ENCODE results near the gene SH3PXD2B.

Gene SH3PXD2B

DNA sequence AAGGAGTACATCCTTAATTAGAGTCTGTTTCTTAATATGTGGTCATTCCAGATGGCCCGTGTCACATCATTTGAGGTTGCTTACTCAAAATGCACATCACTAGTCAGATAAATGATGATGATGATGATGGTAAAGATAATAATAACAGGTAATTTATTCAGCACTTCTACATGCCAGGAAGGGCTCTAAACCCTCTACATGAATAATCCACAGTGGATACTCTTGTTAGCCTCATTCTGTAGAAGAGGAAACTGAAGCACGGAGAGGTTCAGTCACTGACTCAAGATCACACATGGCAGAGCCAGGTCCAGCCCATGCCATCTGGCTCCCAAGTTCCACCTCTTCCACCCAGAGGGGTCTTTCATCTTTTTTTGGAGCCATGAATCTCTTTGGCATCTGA is 11.7 kb downstream of the SH3PXD2B start:
- FAIRE-seq (no peak), DNase-seq (ENCODE audit: insufficient read length, low spot score) (no peak)
- TF ChIP-seq POLR2A (IDR thresholded peaks at IDR 0.05; ENCODE audit: low read depth, low read length): no peak

DNA sequence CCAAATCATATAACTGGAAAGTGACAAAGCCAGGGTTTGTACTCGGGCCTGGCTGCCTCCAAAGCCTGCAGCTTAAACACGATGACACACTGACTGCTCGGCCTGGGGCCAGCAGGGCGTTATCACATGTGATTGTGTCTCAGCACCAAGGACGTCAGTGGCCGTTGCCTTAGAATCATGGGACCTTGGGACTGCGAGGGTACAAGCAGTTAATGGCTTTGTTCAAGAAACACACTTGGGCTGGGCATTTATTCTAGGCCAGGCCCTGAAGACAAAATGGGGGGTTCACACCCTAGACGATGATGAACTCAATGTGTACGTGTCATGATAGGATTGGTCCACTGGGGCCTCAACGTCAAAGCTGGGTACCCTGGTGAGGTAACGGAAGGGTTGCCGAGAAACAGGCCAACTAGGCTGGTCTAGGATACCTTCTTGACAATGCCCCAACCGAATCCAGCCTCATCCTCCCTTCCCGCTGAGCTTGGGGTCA is 13.0 kb downstream of the SH3PXD2B start:
- DNase-seq (ENCODE audit: insufficient read length, low spot score): no peak
- no peak for TF ChIP-seq POLR2A (IDR thresholded peaks at IDR 0.05; ENCODE audit: low read depth, low read length)
- FAIRE-seq: no peak

DNA sequence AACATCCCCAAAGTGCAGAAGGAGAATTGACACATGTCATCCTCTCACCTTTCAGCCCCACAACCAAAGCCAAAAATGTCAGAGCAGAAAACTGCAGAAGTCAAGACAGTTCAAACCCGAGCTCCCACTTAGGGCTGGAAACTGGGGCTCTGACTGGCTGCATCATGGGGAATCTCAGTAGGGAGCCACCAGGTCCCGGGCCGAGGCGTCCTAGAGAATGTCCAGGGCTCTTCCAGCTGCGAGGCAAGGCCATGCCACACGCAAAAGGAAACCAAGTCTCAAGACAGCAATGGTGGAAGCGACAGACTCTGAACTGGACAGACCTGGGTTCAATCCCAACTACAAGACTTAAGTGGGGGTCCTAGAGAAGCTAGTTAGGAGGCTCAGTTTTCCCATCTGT is 13.8 kb downstream of the SH3PXD2B start:
- no peak for FAIRE-seq
- TF ChIP-seq POLR2A (IDR thresholded peaks at IDR 0.05; ENCODE audit: low read depth, low read length): no peak
- DNase-seq (ENCODE audit: insufficient read length, low spot score): no peak

DNA sequence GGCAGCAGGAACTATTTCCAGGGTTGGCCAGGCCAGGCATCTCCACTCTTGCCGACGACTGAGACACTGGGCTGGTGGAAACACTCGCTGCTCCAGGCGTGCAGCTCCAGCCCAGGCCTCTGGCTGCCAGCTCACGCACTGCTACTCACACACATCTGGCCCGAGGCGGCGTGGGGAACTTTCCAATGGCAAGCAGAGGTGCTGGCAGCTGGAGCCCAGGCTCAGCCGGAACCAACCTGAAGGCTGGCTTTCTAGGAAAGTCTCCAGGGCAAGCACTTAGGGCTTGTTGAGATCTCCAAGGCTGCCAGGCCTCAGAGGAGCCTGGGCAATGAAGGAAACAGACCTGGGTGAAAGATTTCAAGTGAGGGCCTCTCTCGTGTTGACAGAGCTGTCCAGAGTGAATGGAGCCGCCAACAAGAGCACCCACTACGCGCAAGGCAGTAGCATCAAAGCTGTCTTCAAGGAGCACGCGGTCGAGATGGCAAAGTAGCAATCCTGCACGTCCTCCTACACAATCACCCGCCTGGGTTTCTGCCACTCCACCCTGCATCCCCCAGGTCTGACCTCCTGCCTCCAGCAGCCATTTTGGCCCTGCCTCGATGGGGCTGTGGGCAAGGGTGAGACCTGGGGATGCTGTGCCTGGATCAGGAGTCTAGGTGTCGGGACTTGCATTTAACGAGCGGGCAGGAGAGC is 14.4 kb downstream of the SH3PXD2B start:
- TF ChIP-seq POLR2A (IDR thresholded peaks at IDR 0.05; ENCODE audit: low read depth, low read length): no peak
- FAIRE-seq (no peak), DNase-seq (ENCODE audit: insufficient read length, low spot score) (no peak)

DNA sequence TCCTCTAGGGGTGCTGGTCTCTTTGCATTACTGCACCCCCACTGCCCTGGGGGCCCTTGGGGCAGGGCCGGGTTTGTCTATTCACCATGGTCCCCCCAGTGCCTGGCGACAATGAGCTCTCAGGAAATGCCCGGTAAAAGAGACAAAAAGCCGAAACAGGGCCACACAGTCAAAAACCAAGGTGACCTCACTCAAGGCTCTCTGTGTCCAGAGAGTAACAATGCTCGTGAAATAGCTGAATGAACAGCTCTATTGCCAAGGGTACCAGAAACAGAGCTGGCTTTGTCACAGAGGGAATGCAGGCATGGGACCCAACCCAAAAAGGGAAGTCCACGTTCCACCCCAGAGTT is 16.0 kb downstream of the SH3PXD2B start:
- FAIRE-seq: no peak
- DNase-seq (ENCODE audit: insufficient read length, low spot score): no peak
- no peak for TF ChIP-seq POLR2A (IDR thresholded peaks at IDR 0.05; ENCODE audit: low read depth, low read length)

DNA sequence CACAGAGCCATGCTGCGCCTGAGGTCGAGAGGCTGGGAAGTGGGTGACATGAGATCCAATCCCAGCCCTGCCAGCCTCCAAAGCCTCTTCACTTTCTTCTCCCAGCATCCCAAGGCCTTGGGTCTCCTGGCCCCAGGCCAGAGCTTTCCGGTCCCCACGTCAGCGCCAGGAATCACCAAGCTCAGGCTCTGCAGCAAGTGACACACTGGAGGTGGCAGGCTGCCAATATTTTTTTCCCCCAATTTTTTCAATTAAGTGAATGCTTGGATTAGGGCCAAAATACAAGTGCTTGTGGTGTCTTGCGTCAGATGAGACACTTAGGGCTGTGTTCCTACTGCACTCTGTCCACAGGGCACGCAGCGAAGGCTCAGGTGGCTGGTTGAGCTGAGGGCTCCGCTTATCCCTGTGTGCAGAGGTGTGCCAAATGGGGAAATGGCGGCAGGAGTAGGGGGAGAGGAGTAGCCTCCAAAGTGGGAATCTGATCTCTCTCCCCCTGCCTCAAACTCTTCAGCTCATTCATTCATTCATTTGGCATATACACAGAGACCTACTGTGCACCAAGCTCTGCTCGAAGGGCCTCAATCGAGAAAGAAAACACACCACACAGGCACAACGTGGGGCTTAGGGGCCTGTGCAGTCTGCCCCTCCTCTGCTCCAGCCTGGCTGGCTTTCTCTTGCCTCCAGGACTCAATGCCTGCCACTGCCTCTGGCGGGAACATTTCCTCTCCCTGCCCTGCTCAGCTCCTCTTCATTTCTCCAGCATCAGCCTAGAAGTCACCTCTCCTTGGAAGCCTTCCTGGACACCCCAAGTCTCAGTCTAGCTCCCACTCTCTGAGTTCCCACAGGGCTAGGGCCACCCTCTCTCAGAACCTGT is 16.6 kb downstream of the SH3PXD2B start:
- no peak for TF ChIP-seq POLR2A (IDR thresholded peaks at IDR 0.05; ENCODE audit: low read depth, low read length)
- DNase-seq (ENCODE audit: insufficient read length, low spot score): no peak
- no peak for FAIRE-seq

DNA sequence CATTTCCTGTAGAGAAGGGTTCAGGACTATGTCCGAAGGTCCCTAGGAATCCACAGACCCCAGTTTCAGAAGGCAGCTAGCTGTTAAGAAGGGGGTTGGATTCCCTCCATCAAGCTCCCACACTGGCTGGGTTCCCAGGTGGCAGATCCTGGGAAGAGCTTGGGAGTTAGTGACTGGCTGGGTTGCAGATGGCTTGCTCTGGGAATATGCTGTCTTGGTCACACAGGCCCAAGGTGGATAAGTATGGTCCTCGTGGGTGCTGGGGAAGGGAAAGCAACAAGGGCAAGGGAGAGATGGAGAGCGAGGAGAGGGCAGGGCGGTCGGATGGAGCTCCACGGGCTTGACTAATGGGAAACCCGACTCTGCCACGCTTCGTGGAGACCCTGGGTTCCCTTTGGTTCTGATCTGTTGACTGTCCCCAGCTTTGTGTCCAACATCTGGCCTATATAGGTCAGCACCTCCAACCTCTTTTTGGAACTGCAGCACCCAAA is 17.4 kb downstream of the SH3PXD2B start:
- TF ChIP-seq POLR2A (IDR thresholded peaks at IDR 0.05; ENCODE audit: low read depth, low read length): no peak
- no peak for DNase-seq (ENCODE audit: insufficient read length, low spot score)
- FAIRE-seq: no peak

DNA sequence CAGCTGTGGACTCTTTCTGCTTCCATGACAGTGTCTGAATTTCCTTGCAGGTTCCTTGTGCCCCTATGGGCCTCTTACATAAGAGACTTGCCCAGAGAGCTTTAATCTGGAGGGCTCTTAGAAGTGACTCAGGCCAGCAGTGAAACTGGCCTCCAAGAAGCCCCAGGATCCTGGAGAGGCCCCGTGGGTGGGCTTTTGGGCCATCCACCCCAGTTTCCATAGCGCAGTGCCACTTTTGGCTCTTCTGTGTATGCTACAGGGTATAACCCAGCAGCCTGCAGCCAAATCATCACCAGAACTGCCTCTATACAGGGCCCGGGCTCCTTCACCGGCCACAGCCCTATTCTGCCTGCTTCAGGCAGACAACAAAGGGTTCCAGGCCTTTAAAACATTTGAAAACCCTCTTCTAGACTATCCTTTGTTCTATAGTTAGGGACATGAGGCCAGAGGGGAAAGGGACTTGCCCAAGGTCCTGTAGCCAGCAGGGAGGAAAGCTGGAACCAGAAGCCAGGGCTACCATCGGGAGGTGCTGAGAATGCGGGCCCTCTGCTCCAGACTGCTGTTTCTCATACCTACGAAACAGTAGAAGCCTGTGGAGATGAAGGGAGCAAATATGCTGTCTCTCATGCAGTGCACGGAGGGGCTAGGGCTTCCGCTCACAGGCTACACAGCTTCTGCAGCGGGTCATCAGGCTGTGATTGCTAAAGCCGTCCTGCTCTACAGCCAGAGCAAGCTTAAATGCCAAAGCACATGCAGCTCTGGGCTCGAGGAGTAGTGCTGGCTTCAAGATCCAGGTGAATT is 18.0 kb downstream of the SH3PXD2B start:
- FAIRE-seq (no peak), DNase-seq (ENCODE audit: insufficient read length, low spot score) (no peak)
- TF ChIP-seq POLR2A (IDR thresholded peaks at IDR 0.05; ENCODE audit: low read depth, low read length): no peak

DNA sequence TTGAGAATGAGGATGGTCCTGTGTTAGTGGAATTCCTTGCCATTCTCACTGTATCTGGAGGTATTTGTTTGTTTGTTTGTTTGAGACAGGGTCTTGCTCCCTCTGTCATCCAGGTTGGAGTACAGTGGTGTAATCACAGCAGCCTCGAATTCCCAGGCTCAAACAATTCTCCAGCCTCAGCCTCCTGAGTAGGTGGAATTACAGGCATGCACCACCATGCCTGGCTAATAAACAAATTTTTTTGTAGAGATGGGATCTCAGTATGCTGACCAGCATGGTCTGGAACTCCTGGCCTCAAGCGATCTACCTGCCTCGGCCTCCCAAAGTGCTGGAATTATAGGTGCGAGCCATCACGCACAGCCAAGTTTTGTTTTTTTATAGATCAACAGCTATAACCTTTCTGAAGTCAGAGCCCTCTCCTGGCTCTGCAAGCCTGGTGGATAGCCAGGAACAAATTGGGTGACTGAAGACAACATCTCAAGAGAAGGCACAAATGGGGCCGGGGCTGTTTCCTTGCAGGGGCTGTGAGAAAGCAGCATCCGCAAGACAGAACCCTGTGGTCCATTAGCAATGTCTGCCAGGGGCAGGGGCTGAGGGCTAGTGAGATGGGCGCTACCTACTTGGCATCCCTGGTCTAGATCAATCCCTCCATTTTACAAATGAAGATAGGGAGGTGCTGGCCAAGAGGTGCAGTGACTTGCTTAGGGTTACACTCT is 18.8 kb downstream of the SH3PXD2B start:
- FAIRE-seq: no peak
- TF ChIP-seq POLR2A (IDR thresholded peaks at IDR 0.05; ENCODE audit: low read depth, low read length): no peak
- no peak for DNase-seq (ENCODE audit: insufficient read length, low spot score)

DNA sequence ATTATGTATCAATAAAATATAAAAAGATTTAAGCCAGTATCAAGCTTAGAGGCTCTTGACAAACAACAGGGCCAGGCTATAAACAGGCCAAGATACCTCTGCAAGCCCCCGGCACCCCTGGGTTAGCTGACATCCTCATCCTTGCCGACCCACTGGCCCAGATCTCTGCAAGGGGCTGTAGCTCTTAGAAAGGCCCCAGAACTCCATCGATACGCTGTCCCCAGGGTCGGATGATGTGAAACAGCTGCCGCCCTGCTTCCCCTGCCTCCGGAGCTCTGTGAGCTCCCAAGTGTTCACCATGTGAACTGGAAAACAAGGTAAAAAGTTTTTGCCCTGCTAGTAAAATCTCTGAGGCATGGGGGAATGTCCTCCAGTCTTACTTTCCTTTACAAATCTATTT is 20.1 kb downstream of the SH3PXD2B start:
- TF ChIP-seq POLR2A (IDR thresholded peaks at IDR 0.05; ENCODE audit: low read depth, low read length): no peak
- DNase-seq (ENCODE audit: insufficient read length, low spot score) (no peak), FAIRE-seq (no peak)

DNA sequence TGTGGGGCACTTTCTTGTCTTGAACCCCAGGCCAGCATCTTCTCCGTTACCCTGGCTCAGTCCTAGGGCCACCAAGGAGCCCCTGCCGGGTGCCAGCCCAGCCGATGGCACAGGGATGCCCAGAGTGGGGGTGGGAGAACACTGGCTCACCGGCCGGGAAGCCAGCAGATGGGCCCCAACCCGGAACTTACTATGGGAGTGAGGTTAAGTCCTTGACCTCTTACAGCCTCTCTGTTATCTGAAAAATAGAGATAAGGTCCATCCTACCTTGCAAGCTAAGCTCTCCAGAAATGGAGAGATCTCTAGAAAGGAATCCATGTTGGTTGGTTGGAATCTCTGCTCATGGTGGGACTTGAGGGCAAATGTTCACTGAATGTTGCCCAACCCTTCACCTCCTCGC is 20.8 kb downstream of the SH3PXD2B start:
- no peak for TF ChIP-seq POLR2A (IDR thresholded peaks at IDR 0.05; ENCODE audit: low read depth, low read length)
- FAIRE-seq (no peak), DNase-seq (ENCODE audit: insufficient read length, low spot score) (no peak)

DNA sequence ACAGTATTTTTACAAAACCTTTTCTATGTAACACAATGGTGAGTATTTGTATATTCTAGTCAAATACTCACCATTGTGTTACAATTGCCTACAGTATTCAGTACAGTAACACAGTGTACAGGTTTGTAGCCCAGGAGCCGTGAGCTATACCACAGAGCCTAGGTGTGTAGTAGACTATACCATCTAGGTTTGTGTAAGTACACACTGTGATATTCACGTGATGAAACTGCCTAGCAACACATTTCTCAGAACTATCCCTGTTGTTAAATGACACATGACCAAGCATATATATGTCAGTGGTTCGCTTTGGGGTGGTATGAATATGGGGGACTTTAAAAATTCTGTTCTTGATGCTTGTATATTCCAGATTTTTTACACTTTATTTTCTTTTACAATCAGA is 21.3 kb downstream of the SH3PXD2B start:
- no peak for FAIRE-seq
- no peak for DNase-seq (ENCODE audit: insufficient read length, low spot score)
- TF ChIP-seq POLR2A (IDR thresholded peaks at IDR 0.05; ENCODE audit: low read depth, low read length): no peak

DNA sequence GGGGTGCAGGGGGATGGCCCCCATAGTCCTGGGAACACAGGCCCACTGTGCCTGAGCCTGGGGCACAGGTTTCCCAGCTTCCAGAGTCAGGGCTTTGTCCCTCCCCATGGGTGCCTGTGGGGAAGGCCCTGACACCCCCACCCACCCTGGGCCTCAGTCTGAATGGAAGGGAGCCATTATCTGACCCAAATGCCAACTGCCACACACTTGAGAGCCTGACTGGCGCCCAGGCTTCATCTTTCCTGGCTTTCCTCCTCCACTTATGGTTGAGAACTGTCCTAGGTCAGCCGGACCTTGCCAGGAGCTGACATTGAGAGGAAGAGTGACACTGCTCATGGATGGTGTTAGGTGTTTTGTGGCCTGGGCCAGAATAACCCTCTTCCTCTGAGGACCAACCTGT is 24.0 kb downstream of the SH3PXD2B start:
- no peak for DNase-seq (ENCODE audit: insufficient read length, low spot score)
- FAIRE-seq: no peak
- TF ChIP-seq POLR2A (IDR thresholded peaks at IDR 0.05; ENCODE audit: low read depth, low read length): no peak

Data from H54 (cell line).